HEK293T (cell line): ENCODE results near the gene CD109.

Source experiments
- ARNT ChIP-seq: fragments of 450-650 bp; IDR thresholded peaks from 2 replicates; pipeline ENCODE4 v1.6.1; 2017; ENCODE audit warnings: mild to moderate bottlenecking
- TARDBP ChIP-seq: fragments of 450-650 bp; IDR thresholded peaks from 2 replicates; pipeline ENCODE4 v1.6.1; 2016

DNA sequence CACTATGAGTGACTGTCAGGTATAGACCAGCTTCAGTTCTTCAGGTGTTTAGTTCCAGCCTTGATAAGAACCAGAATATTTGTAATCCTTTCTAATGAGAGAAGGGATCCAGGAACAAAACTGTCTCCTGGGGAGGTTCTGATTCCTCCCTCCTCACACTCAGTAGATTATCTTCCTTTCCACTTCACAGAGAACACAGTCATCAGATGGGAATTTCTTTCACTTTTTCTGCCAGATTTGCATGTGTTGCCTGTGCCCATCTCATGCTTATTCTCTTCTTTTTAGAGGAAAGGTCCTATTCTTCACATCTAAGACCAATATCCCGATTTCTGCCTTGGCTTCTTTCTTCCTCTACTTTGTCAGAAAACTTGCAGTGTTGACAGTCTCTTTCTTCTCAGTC, 50.8 kb downstream of the CD109 start:
- TF ChIP-seq TARDBP, result no peak
- no peak for TF ChIP-seq ARNT
